Nephron (organoid): Measurements from ENCODE around the gene ABHD10.
A peak's percentile ranks its signal among the peaks of the same experiment; 100 is the strongest.

Experiments
- H3K27ac Mint-ChIP-seq, 3 experiments: 2 replicates each; pipeline ENCODE4 v1.8.0; 2020; ENCODE audit warnings: mixed read lengths in 3 of 3, mild to moderate bottlenecking in 2 of 3, moderate library complexity in 1 of 3
- H3K27me3 Mint-ChIP-seq: 2 replicates; pipeline ENCODE4 v1.8.0; 2021; ENCODE audit warnings: low read depth, mild to moderate bottlenecking, moderate library complexity, mixed read lengths
- H3K36me3 Mint-ChIP-seq: 2 replicates; pipeline ENCODE4 v1.8.0; 2020; ENCODE audit warnings: low read depth, mixed read lengths
- H3K4me1 Mint-ChIP-seq: 2 replicates; pipeline ENCODE4 v1.8.0; 2020; ENCODE audit warnings: mixed read lengths
- H3K4me3 Mint-ChIP-seq, 3 experiments: 2 replicates each; pipeline ENCODE4 v1.8.0; 2020; ENCODE audit warnings: mild to moderate bottlenecking in 3 of 3, mixed read lengths in 3 of 3, moderate library complexity in 2 of 3
- H3K9me3 Mint-ChIP-seq: 2 replicates; pipeline ENCODE4 v1.8.0; 2020; ENCODE audit warnings: mixed read lengths
- TF ChIP-seq, protein P1 (sequence below), 3 experiments: fragments of 200-600 bp; sonication (generic); IDR thresholded peaks; one replicate each; pipeline ENCODE4 v1.5.0; 2021; ENCODE audit warnings: antibody characterized with exemption in 3 of 3; ENCODE audit not compliant: unreplicated experiment in 3 of 3

ABHD10 gene

DNA sequence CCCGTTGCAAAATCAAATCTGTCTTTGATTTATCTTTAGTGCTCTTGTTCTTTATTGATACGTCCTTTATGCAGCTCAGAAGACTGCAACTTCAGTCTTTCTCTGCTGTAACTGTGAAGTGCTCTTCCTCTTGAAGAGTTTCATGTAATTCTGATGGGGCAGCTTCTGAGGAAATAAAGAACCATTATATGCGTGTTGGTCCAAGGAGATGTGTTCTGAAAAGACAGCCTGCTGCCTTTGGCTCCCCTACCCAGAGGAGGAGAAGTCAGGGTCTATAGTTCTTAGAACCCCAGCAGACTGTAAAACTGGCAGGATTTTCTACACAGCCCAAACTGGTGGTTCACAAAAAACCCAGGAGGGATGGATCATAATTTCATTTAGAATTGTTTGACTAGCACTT lies 22.4 kb upstream of the ABHD10 start:
- no peaks in the 10 kb centered on the region for H3K9me3 Mint-ChIP-seq
- H3K4me3 Mint-ChIP-seq = no peak overlapping the region
- H3K27ac Mint-ChIP-seq = peak overlapping the region in 2 of 3 experiments; percentile 30 to 37
- no peaks in the 10 kb centered on the region for H3K27me3 Mint-ChIP-seq
- peaks cover 38% of the 10 kb centered on the region for H3K36me3 Mint-ChIP-seq
- peaks cover 25% of the 10 kb centered on the region for H3K4me1 Mint-ChIP-seq
- TF ChIP-seq, protein P1, sequence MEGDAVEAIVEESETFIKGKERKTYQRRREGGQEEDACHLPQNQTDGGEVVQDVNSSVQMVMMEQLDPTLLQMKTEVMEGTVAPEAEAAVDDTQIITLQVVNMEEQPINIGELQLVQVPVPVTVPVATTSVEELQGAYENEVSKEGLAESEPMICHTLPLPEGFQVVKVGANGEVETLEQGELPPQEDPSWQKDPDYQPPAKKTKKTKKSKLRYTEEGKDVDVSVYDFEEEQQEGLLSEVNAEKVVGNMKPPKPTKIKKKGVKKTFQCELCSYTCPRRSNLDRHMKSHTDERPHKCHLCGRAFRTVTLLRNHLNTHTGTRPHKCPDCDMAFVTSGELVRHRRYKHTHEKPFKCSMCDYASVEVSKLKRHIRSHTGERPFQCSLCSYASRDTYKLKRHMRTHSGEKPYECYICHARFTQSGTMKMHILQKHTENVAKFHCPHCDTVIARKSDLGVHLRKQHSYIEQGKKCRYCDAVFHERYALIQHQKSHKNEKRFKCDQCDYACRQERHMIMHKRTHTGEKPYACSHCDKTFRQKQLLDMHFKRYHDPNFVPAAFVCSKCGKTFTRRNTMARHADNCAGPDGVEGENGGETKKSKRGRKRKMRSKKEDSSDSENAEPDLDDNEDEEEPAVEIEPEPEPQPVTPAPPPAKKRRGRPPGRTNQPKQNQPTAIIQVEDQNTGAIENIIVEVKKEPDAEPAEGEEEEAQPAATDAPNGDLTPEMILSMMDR (IDR thresholded peaks at IDR 0.05; ENCODE audit: unreplicated experiment in 3 of 3) = no peak

DNA sequence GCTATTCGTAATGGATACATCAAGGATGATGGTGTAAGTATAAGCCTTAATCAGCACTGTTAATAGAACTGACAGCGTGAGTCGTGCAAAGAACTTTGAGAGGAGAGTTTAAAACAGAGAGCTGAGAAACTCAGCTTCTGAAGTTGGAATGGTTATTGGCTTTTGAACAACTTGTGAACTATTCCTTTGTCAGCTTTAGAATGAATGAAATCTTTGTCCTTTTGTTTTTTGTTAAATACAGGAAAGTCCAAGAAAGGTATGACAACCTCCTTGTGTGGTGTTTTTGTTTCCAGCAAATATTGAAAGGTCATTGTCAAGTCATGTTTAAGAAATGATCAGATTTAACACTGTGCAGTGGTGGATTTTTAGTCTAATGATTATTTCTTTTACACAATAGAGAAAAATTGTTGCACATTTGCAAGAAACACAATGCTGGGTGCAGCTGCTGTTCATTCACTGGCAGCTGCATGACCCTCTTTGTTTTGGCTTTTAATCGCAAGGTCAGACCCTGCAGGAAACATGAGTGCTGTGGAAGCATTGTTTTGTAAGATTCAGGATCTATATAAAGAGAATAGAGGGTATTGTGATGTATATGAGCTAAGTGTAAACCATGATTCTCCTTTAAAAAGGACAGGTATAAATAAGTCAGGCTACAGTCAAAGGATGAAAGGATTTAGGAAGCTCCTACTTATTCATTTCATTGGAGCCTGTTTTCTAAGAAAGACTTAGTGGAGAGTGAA lies 21.7 kb upstream of the ABHD10 start:
- Mint-ChIP-seq H3K4me1 (peaks cover 31% of the 10 kb centered on the region), H3K27ac (peak overlapping the region; percentile 30 to 50 (median 37)), H3K4me3 (no peak overlapping the region), H3K27me3 (no peaks in the 10 kb centered on the region), H3K36me3 (peaks cover 43% of the 10 kb centered on the region), H3K9me3 (no peaks in the 10 kb centered on the region)
- TF ChIP-seq, protein P1 (IDR thresholded peaks at IDR 0.05; ENCODE audit: unreplicated experiment in 3 of 3) = no peak

GRCh38 chr3:111961461-111962164 lies 17.2 kb upstream of the ABHD10 start:
- H3K4me1 Mint-ChIP-seq = peaks cover 26% of the 10 kb centered on the region
- H3K9me3 Mint-ChIP-seq = no peaks in the 10 kb centered on the region
- no peaks in the 10 kb centered on the region for H3K27me3 Mint-ChIP-seq
- H3K36me3 Mint-ChIP-seq = peaks cover 47% of the 10 kb centered on the region
- H3K4me3 Mint-ChIP-seq = no peak overlapping the region
- TF ChIP-seq, protein P1 (IDR thresholded peaks at IDR 0.05; ENCODE audit: unreplicated experiment in 3 of 3) = no peak
- peak overlapping the region; percentile 58 to 97 (median 66) for H3K27ac Mint-ChIP-seq

DNA sequence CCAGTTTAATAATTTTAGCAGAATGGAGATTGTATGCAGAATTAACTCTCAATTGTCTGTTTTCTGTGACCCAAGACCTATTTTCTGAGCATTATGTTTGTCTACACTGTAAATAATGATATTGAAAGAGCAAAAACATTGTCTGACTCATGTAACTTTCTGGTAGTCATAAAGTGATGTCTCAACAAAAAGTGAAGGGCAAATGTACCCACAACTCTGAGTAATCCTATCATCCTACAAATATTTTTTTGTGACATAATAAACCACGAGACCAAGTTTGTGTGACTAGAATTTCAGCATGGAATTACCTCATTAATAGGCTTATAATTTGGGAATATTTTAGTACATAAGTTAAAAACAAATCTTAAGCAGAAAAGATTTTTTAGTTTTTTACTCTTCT lies 15.4 kb upstream of the ABHD10 start:
- Mint-ChIP-seq H3K4me1 (peaks cover 21% of the 10 kb centered on the region), H3K36me3 (peaks cover 43% of the 10 kb centered on the region), H3K9me3 (no peaks in the 10 kb centered on the region), H3K4me3 (no peak overlapping the region), H3K27ac (no peak overlapping the region), H3K27me3 (no peaks in the 10 kb centered on the region)
- TF ChIP-seq, protein P1 (IDR thresholded peaks at IDR 0.05; ENCODE audit: unreplicated experiment in 3 of 3) = no peak

- H3K27me3 Mint-ChIP-seq = no peaks in the 10 kb centered on the region
Measured at GRCh38 chr3:111965484-111965883, 13.3 kb upstream of the ABHD10 start.

More at GRCh38 chr3:111965484-111965883, 13.3 kb upstream of the ABHD10 start:
- Mint-ChIP-seq H3K27ac (no peak overlapping the region), H3K36me3 (peaks cover 50% of the 10 kb centered on the region), H3K4me3 (no peak overlapping the region), H3K4me1 (peaks cover 21% of the 10 kb centered on the region), H3K9me3 (no peaks in the 10 kb centered on the region)
- TF ChIP-seq, protein P1 (IDR thresholded peaks at IDR 0.05; ENCODE audit: unreplicated experiment in 3 of 3) = no peak
